Right lobe of liver (tissue), 4 donors: ENCODE results near the gene ZNF574.

ENCODE experiments used
- POLR2A ChIP-seq: fragments of 450-650 bp; IDR thresholded peaks from one replicate; pipeline ENCODE4 v1.6.1; 2017; ENCODE audit warnings: antibody characterized with exemption, mild to moderate bottlenecking
- TF ChIP-seq, protein P1 (sequence below), 4 donors: fragments of 200-600 bp in 3 of 4; fragments of 450-650 bp in 1 of 4; IDR thresholded peaks; one replicate each; pipeline versions ENCODE4 v1.5.1 to v1.8.0; 2016 to 2022; ENCODE audit warnings: antibody characterized with exemption in 4 of 4, mild to moderate bottlenecking in 2 of 4
- donor health status: DM: no; HTN: no; CAD: no.
- donor health status: DM: no; HTN: no; CAD: no.
- donor health status: DM: no; HTN: yes; CAD: no.

DNA sequence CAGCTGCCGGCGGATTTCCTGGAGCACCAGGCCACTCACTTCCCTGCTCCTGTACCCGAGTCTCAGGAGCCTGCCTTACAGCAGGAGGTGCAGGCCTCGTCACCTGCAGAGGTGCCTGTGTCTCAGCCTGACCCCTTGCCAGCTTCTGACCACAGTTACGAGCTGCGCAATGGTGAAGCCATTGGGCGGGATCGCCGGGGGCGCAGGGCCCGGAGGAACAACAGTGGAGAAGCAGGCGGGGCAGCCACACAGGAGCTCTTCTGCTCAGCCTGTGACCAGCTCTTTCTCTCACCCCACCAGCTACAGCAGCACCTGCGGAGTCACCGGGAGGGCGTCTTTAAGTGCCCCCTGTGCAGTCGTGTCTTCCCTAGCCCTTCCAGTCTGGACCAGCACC, 3.3 kb downstream of the ZNF574 start:
- TF ChIP-seq, protein P1, sequence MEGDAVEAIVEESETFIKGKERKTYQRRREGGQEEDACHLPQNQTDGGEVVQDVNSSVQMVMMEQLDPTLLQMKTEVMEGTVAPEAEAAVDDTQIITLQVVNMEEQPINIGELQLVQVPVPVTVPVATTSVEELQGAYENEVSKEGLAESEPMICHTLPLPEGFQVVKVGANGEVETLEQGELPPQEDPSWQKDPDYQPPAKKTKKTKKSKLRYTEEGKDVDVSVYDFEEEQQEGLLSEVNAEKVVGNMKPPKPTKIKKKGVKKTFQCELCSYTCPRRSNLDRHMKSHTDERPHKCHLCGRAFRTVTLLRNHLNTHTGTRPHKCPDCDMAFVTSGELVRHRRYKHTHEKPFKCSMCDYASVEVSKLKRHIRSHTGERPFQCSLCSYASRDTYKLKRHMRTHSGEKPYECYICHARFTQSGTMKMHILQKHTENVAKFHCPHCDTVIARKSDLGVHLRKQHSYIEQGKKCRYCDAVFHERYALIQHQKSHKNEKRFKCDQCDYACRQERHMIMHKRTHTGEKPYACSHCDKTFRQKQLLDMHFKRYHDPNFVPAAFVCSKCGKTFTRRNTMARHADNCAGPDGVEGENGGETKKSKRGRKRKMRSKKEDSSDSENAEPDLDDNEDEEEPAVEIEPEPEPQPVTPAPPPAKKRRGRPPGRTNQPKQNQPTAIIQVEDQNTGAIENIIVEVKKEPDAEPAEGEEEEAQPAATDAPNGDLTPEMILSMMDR (IDR thresholded peaks at IDR 0.05), result no peak
- no peak for TF ChIP-seq POLR2A
